H9 (cell line): ENCODE data around the gene THSD1. TPM values are rescaled to one million over a fixed set of nuclear protein-coding genes. Genes with fewer than 3 reads are reported as not detected.

Experiments used
- DNase-seq: peaks from one replicate; pipeline ENCODE4 v3.0.0-alpha.2; 2017
- H2AFZ ChIP-seq: one replicate; pipeline ENCODE4 v1.6.1; 2013; ENCODE audit warnings: mild to moderate bottlenecking, low read length, control low read depth, moderate library complexity
- H2AK5ac ChIP-seq: 2 replicates; pipeline ENCODE4 v1.6.1; 2013; ENCODE audit warnings: low read length, control low read depth, mixed read lengths; ENCODE audit not compliant: insufficient read length
- H2BK120ac ChIP-seq: one replicate; pipeline ENCODE4 v1.6.1; 2013; ENCODE audit warnings: low read depth, mild to moderate bottlenecking, low read length, control low read depth, inconsistent platforms; ENCODE audit not compliant: poor library complexity, severe bottlenecking
- H2BK12ac ChIP-seq: 2 replicates; pipeline ENCODE4 v1.6.1; 2013; ENCODE audit warnings: low read length, control low read depth, mixed read lengths, low read depth; ENCODE audit not compliant: insufficient read length
- H2BK15ac ChIP-seq: 2 replicates; pipeline ENCODE4 v1.6.1; 2013; ENCODE audit warnings: low read depth, low read length, control low read depth
- H2BK20ac ChIP-seq: one replicate; pipeline ENCODE4 v1.6.1; 2013; ENCODE audit warnings: low read depth, mild to moderate bottlenecking, low read length, control low read depth, inconsistent platforms; ENCODE audit not compliant: poor library complexity, severe bottlenecking
- H2BK5ac ChIP-seq: 2 replicates; pipeline ENCODE4 v1.6.1; 2013; ENCODE audit warnings: low read length, control low read depth, mixed read lengths; ENCODE audit not compliant: insufficient read length
- H3K14ac ChIP-seq: 2 replicates; pipeline ENCODE4 v1.6.1; 2013; ENCODE audit warnings: low read length, control low read depth; ENCODE audit not compliant: insufficient read depth
- H3K18ac ChIP-seq: 2 replicates; pipeline ENCODE4 v1.6.1; 2013; ENCODE audit warnings: low read depth, mild to moderate bottlenecking, mixed read lengths, low read length, control low read depth; ENCODE audit not compliant: insufficient read length
- H3K23ac ChIP-seq: 2 replicates; pipeline ENCODE4 v1.6.1; 2013; ENCODE audit warnings: low read length, control low read depth, mixed read lengths, low read depth; ENCODE audit not compliant: insufficient read length
- H3K23me2 ChIP-seq: 2 replicates; pipeline ENCODE4 v1.6.1; 2013; ENCODE audit warnings: low read depth, mild to moderate bottlenecking, mixed read lengths, low read length, control low read depth; ENCODE audit not compliant: insufficient read length, poor library complexity, severe bottlenecking
- H3K27ac ChIP-seq: 2 replicates; pipeline ENCODE4 v1.5.1; 2013; ENCODE audit warnings: low read length, control low read depth, mixed read lengths, low read depth; ENCODE audit not compliant: insufficient read length
- H3K27me3 ChIP-seq: 2 replicates; pipeline ENCODE4 v1.6.1; 2013; ENCODE audit warnings: low read length, control low read depth, inconsistent platforms; ENCODE audit not compliant: insufficient read depth
- H3K4ac ChIP-seq: 2 replicates; pipeline ENCODE4 v1.6.1; 2013; ENCODE audit warnings: low read depth, mild to moderate bottlenecking, control low read depth, inconsistent platforms, low read length, moderate library complexity
- H3K4me1 ChIP-seq: 2 replicates; pipeline ENCODE4 v1.6.1; 2013; ENCODE audit warnings: low read length, control low read depth, inconsistent platforms; ENCODE audit not compliant: insufficient read depth
- H3K4me2 ChIP-seq: 2 replicates; pipeline ENCODE4 v1.6.1; 2013; ENCODE audit warnings: low read length, control low read depth, mixed read lengths; ENCODE audit not compliant: insufficient read length, insufficient read depth
- H3K56ac ChIP-seq: 2 replicates; pipeline ENCODE4 v1.6.1; 2013; ENCODE audit warnings: low read depth, mild to moderate bottlenecking, mixed read lengths, low read length, control low read depth; ENCODE audit not compliant: insufficient read length
- H3K79me1 ChIP-seq: 2 replicates; pipeline ENCODE4 v1.6.1; 2013; ENCODE audit warnings: low read depth, mild to moderate bottlenecking, moderate library complexity, low read length, control low read depth, inconsistent platforms; ENCODE audit not compliant: insufficient read depth, poor library complexity, severe bottlenecking
- H3K79me2 ChIP-seq: 2 replicates; pipeline ENCODE4 v1.6.1; 2013; ENCODE audit warnings: low read length, control low read depth, inconsistent platforms; ENCODE audit not compliant: insufficient read depth
- H3K9ac ChIP-seq: 2 replicates; pipeline ENCODE4 v1.6.1; 2013; ENCODE audit warnings: low read length, control low read depth, mixed read lengths; ENCODE audit not compliant: insufficient read length; ENCODE audit errors: extremely low read depth
- H3K9me3 ChIP-seq: one replicate; pipeline ENCODE4 v1.6.1; 2013; ENCODE audit warnings: low read depth, low read length, inconsistent platforms; ENCODE audit not compliant: control insufficient read depth
- H3T11ph ChIP-seq: one replicate; pipeline ENCODE4 v1.6.1; 2013; ENCODE audit warnings: mild to moderate bottlenecking, low read length, control low read depth, inconsistent platforms
- H4K20me1 ChIP-seq: one replicate; pipeline ENCODE4 v1.6.1; 2013; ENCODE audit not compliant: control insufficient read depth, insufficient read length, insufficient read depth
- H4K5ac ChIP-seq: 2 replicates; pipeline ENCODE4 v1.6.1; 2013; ENCODE audit warnings: low read depth, mild to moderate bottlenecking, mixed read lengths, low read length, control low read depth; ENCODE audit not compliant: insufficient read length
- H4K8ac ChIP-seq: replicated peaks from 2 replicates; pipeline ENCODE4 v1.6.1; 2013; ENCODE audit warnings: low read length, control low read depth, mixed read lengths, low read depth; ENCODE audit not compliant: insufficient read length
- H4K91ac ChIP-seq: 2 replicates; pipeline ENCODE4 v1.6.1; 2013; ENCODE audit warnings: low read depth, mild to moderate bottlenecking, moderate library complexity, mixed read lengths, low read length, control low read depth; ENCODE audit not compliant: insufficient read length
- H3K27ac Mint-ChIP-seq, 3 experiments: 2 replicates in 2 of 3; 3 replicates in 1 of 3; pipeline ENCODE4 v1.8.0; 2020 to 2021; ENCODE audit warnings: mixed read lengths in 3 of 3, mild to moderate bottlenecking in 1 of 3, moderate library complexity in 1 of 3
- H3K27me3 Mint-ChIP-seq: 2 replicates; pipeline ENCODE4 v1.8.0; 2021; ENCODE audit warnings: low read depth, mild to moderate bottlenecking, moderate library complexity, mixed read lengths
- H3K36me3 Mint-ChIP-seq, 3 experiments: 2 replicates in 2 of 3; 3 replicates in 1 of 3; pipeline ENCODE4 v1.8.0; 2020 to 2021; ENCODE audit warnings: low read depth in 3 of 3, mixed read lengths in 3 of 3; ENCODE audit not compliant: insufficient read depth in 1 of 3
- H3K4me1 Mint-ChIP-seq, 2 experiments: 2 replicates each; pipeline ENCODE4 v1.8.0; 2020; ENCODE audit warnings: mixed read lengths in 2 of 2
- H3K4me3 Mint-ChIP-seq, 2 experiments: 2 replicates in 1 of 2; 3 replicates in 1 of 2; pipeline ENCODE4 v1.8.0; 2020 to 2021; ENCODE audit warnings: mild to moderate bottlenecking in 2 of 2, mixed read lengths in 2 of 2, moderate library complexity in 1 of 2
- H3K9me3 Mint-ChIP-seq, 2 experiments: 2 replicates in 1 of 2; 3 replicates in 1 of 2; pipeline ENCODE4 v1.8.0; 2020; ENCODE audit warnings: mild to moderate bottlenecking in 2 of 2, mixed read lengths in 2 of 2, moderate library complexity in 1 of 2
- WGBS: extraction: QIAGEN DNeasy Blood & Tissue Kit; methylation state at CpG from one replicate; pipeline ENCODE4 v1.1.7; 2013; ENCODE audit warnings: missing lambda C conversion rate, low lambda C conversion rate, mixed read lengths; ENCODE audit not compliant: insufficient read length; ENCODE audit errors: extremely low coverage; 5-methylcytosine and 5-hydroxymethylcytosine counted together
- total RNA-seq: library from RNA; stranded (reverse); gene quantifications from 2 replicates; pipeline ENCODE4 v1.2.1, GENCODE V29; 2021
- TF ChIP-seq, protein P1 (sequence below): fragments of 200-600 bp; sonication (generic); conservative IDR thresholded peaks from 3 replicates; pipeline ENCODE4 v1.8.0; 2021; ENCODE audit warnings: antibody characterized with exemption, mild to moderate bottlenecking

Gene THSD1
- total RNA-seq, 1 experiment from 2014 or later = 0.22 TPM

DNA sequence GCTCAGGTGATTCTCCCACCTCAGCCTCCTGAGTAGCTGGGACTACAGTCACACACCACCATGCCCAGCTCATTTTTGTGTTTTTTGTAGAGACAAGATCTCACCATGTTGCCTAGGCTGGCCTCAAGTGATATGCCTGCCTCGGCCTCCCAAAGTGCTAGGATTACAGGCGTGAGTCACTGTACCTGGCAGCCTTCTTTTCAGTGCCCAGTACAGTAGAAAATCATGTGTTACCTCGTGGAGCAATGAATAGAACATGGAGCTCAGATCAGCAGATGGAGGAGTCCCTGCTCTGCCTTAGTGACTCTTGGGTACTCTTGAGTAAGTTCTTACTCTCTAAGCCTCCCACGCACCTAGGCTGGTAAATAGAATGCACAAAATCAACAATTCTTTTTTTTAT lies 44.7 kb downstream of the THSD1 start:
- Histone ChIP-seq H2BK12ac (no peak overlapping the region), H2BK15ac (no peak overlapping the region), H3K9ac (no peak overlapping the region), H4K8ac (no peak overlapping the region), H3K79me2 (no peaks in the 10 kb centered on the region), H4K91ac (no peak overlapping the region), H3K79me1 (no peaks in the 10 kb centered on the region), H3K27me3 (no peaks in the 10 kb centered on the region), H3K4ac (no peak overlapping the region), H3K23me2 (no peaks in the 10 kb centered on the region), H3T11ph (no peak overlapping the region), H3K4me1 (no peaks in the 10 kb centered on the region), H3K18ac (no peak overlapping the region), H3K14ac (no peak overlapping the region), H2BK120ac (no peak overlapping the region), H3K27ac (no peak overlapping the region), H3K4me2 (no peak overlapping the region), H2AFZ (no peak overlapping the region), H2BK5ac (no peak overlapping the region), H4K5ac (no peak overlapping the region), H3K9me3 (no peaks in the 10 kb centered on the region), H3K23ac (no peak overlapping the region), H2AK5ac (no peak overlapping the region), H3K56ac (no peak overlapping the region), H2BK20ac (no peak overlapping the region), H4K20me1 (no peaks in the 10 kb centered on the region)
- H3K4me3 Mint-ChIP-seq = no peak overlapping the region
- no CpG with 5 or more reads among the region's 4 CpGs for WGBS
- TF ChIP-seq, protein P1, sequence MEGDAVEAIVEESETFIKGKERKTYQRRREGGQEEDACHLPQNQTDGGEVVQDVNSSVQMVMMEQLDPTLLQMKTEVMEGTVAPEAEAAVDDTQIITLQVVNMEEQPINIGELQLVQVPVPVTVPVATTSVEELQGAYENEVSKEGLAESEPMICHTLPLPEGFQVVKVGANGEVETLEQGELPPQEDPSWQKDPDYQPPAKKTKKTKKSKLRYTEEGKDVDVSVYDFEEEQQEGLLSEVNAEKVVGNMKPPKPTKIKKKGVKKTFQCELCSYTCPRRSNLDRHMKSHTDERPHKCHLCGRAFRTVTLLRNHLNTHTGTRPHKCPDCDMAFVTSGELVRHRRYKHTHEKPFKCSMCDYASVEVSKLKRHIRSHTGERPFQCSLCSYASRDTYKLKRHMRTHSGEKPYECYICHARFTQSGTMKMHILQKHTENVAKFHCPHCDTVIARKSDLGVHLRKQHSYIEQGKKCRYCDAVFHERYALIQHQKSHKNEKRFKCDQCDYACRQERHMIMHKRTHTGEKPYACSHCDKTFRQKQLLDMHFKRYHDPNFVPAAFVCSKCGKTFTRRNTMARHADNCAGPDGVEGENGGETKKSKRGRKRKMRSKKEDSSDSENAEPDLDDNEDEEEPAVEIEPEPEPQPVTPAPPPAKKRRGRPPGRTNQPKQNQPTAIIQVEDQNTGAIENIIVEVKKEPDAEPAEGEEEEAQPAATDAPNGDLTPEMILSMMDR = no peak
- no peaks in the 10 kb centered on the region for H3K36me3 Mint-ChIP-seq
- DNase-seq = no peak
- H3K9me3 Mint-ChIP-seq = no peaks in the 10 kb centered on the region; a peak in 1 of 5 replicates
- H3K27ac Mint-ChIP-seq = no peak overlapping the region
- H3K4me1 Mint-ChIP-seq = no peaks in the 10 kb centered on the region
- no peaks in the 10 kb centered on the region for H3K27me3 Mint-ChIP-seq
